Measurements from ENCODE around the gene C11orf91.

C11orf91 gene

GRCh38 chr11:33649944-33650343 is 50.7 kb downstream of the C11orf91 start:
- H2BK5ac ChIP-seq (ENCODE audit: low read length), result no peak overlapping the region
- H3K4me2 ChIP-seq (ENCODE audit: insufficient read depth, low read length, poor library complexity, severe bottlenecking), result no peak overlapping the region
- no peak overlapping the region for H3K9ac ChIP-seq (ENCODE audit: low read depth, low read length, poor library complexity)
- no peak overlapping the region for H2BK12ac ChIP-seq (ENCODE audit: low read length)
- H2BK15ac ChIP-seq (ENCODE audit: low read length), result no peak overlapping the region
- H3K14ac ChIP-seq (ENCODE audit: low read length), result no peak overlapping the region
- no peaks in the 10 kb centered on the region for H3K27me3 ChIP-seq (ENCODE audit: control insufficient read depth in 3 of 3, insufficient read depth in 3 of 3, low read depth in 1 of 3, low read length in 3 of 3)
- no peak overlapping the region for H3K4me3 ChIP-seq (ENCODE audit: low read length in 2 of 2)
- H3K36me3 ChIP-seq (replicated peaks in 1 of 2; ENCODE audit: control insufficient read depth in 2 of 2, insufficient read depth in 2 of 2, low read length in 2 of 2), result no peaks in the 10 kb centered on the region
- H3K9me3 ChIP-seq (replicated peaks in 1 of 2; ENCODE audit: control insufficient read depth in 2 of 2, insufficient read depth in 1 of 2, low read depth in 1 of 2, low read length in 2 of 2), result no peaks in the 10 kb centered on the region
- no peaks in the 10 kb centered on the region for H3K4me1 ChIP-seq (ENCODE audit: control insufficient read depth in 2 of 2, insufficient read depth in 1 of 2, low read depth in 1 of 2, low read length in 2 of 2)
- H3K27ac ChIP-seq (replicated peaks; ENCODE audit: low read length), result no peak overlapping the region
- no peak overlapping the region for H2AK5ac ChIP-seq (ENCODE audit: low read depth, low read length)
- WGBS, 2 donors (ENCODE audit: extremely low coverage in 2 of 2, insufficient read length in 2 of 2, insufficient replicate concordance in 1 of 2), result no CpG with 5 or more reads among the region's 4 CpGs
- no peak overlapping the region for H4K8ac ChIP-seq (ENCODE audit: low read depth, low read length)
- no peak overlapping the region for H2AFZ ChIP-seq (ENCODE audit: low read length)
- DNase-seq (ENCODE audit: low spot score), result no peak
- H3K4ac ChIP-seq (ENCODE audit: low read length), result no peak overlapping the region
- H3K18ac ChIP-seq (ENCODE audit: low read length), result no peak overlapping the region
- no peak overlapping the region for H3K23ac ChIP-seq (ENCODE audit: low read depth, low read length, poor library complexity)
- H3K79me1 ChIP-seq (ENCODE audit: low read depth, low read length), result no peaks in the 10 kb centered on the region
- no peak overlapping the region for H2BK120ac ChIP-seq (ENCODE audit: low read depth, low read length)
- no peak overlapping the region for H4K91ac ChIP-seq (ENCODE audit: low read depth, low read length, poor library complexity)
